Cardiac fibroblast (primary cell): ENCODE measurements around the gene PTPRQ.

ENCODE experiments used
- DNase-seq, 2 donors: peaks; one replicate each; pipeline versions ENCODE4 v3.0.0 to v3.0.0-alpha.2; 2010; ENCODE audit warnings: low read depth in 2 of 2
- H3K4me3 ChIP-seq, 2 donors: replicated peaks in 1 of 2; 1 replicate in 1 of 2; 2 replicates in 1 of 2; pipeline ENCODE4 v1.5.1; 2011; ENCODE audit warnings: low read depth in 2 of 2, low read length in 2 of 2, mild to moderate bottlenecking in 2 of 2, moderate library complexity in 1 of 2
- CTCF ChIP-seq: IDR thresholded peaks from one replicate; pipeline ENCODE4 v1.5.1; 2011; ENCODE audit warnings: low read depth, mild to moderate bottlenecking, low read length, inconsistent platforms

The PTPRQ gene

GRCh38 chr12:80701388-80701787 lies 257.4 kb downstream of the PTPRQ start:
- no peak overlapping the region for H3K4me3 ChIP-seq
- no peak for DNase-seq
- TF ChIP-seq CTCF = no peak

GRCh38 chr12:80702889-80703805 lies 259.1 kb downstream of the PTPRQ start:
- peak; percentile 53 to 84 for DNase-seq
- no peak for TF ChIP-seq CTCF
- H3K4me3 ChIP-seq = peak overlapping the region in 1 of 2 donors; percentile 24

DNA sequence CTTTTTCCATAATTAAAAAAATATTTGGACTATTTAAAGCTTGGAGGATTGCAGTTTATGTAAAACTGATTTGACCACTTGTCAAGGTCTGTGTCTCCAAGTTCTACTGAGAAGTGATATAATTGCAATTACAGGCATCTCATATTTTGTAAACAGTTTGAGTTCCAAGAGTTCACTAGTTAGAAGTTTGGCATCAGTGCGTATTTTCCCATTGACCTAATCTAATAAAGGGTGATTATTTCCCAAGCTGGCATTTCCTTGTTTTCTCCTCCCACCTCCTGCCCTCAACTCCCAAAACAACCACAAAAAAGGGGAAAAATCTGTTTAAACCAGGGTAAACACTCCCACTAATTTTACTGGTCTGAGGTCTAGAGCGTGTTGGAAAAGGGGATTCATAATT lies 260.4 kb downstream of the PTPRQ start:
- no peak for DNase-seq
- H3K4me3 ChIP-seq = no peak overlapping the region
- no peak for TF ChIP-seq CTCF

GRCh38 chr12:80707126-80707829 lies 263.2 kb downstream of the PTPRQ start, which contains the start of gene MYF6:
MYF6 (plus strand) TSS chr12:80707634; CDS start chr12:80707720, 86 bp downstream.
- H3K4me3 ChIP-seq = peak within 1 kb of the TSS in 1 of 2 donors; percentile 27
- TF ChIP-seq CTCF = no peak
- no peak for DNase-seq

DNA sequence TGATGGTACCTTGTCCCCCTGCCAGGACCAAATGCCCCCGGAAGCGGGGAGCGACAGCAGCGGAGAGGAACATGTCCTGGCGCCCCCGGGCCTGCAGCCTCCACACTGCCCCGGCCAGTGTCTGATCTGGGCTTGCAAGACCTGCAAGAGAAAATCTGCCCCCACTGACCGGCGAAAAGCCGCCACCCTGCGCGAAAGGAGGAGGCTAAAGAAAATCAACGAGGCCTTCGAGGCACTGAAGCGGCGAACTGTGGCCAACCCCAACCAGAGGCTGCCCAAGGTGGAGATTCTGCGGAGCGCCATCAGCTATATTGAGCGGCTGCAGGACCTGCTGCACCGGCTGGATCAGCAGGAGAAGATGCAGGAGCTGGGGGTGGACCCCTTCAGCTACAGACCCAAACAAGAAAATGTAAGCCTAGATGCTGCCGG lies 263.8 kb downstream of the PTPRQ start:
- no peak for TF ChIP-seq CTCF
- DNase-seq = no peak
- no peak overlapping the region for H3K4me3 ChIP-seq

DNA sequence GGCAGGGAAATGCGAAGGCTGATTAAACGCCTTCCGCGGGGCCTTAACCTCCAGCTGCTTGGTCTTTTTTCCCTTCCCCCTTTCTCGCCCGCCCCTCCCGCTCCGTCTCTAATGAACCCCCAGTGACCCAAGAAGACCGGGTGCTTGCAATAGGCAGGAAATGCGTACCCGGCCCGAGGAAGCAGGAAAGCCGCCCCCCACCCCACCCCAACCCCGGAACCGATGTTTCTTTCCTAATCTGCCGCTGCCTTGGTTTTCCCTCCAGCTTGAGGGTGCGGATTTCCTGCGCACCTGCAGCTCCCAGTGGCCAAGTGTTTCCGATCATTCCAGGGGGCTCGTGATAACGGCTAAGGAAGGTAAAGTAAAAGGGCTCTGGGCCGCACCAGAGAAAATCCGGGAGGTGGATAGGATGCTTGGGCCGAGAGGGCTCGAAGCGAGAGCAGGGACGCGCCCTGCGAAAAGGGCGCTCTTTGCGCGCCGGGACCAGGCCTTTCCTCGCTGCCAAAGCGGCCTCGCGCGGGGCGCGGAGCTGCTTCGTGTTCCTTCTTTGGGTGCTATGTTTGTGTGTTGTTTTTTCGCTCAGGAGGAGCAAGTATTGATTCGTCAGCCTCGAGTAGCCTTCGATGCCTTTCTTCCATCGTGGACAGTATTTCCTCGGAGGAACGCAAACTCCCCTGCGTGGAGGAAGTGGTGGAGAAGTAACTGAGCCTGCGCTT lies 264.4 kb downstream of the PTPRQ start:
- no peak for TF ChIP-seq CTCF
- peak in 1 of 2 donors; percentile 6 for DNase-seq

More for the DNA sequence above, 264.4 kb downstream of the PTPRQ start:
- H3K4me3 ChIP-seq = peak overlapping the region in 1 of 2 donors; percentile 27
